ENCODE measurements around the gene PIP5K1B. TPM values are rescaled to one million over a fixed set of nuclear protein-coding genes. Genes with fewer than 3 reads are reported as not detected.

PIP5K1B gene
- total and polyA plus RNA-seq, 4 experiments from 2014 or later, result 0.12 to 0.25 TPM; not detected in 2

- ChIA-PET POLR2A (ENCODE audit: partially characterized antibody) (no interaction called here), CTCF (ENCODE audit: partially characterized antibody) (no interaction called here)
- no peaks in the 10 kb centered on the region for H3K36me3 ChIP-seq (ENCODE audit: insufficient read depth, low read length)
- H3K27me3 ChIP-seq (ENCODE audit: insufficient read depth, low read length), result no peaks in the 10 kb centered on the region
- Mint-ChIP-seq H3K36me3 (no peaks in the 10 kb centered on the region), H3K4me3 (no peak overlapping the region), H3K9me3 (no peaks in the 10 kb centered on the region), H3K4me1 (no peaks in the 10 kb centered on the region), H3K27me3 (peaks cover 2 to 3% of the 10 kb centered on the region in 2 donors), H3K27ac (no peak overlapping the region)
- no peak for DNase-seq
- H3K4me1 ChIP-seq (ENCODE audit: insufficient read depth, low read length), result no peaks in the 10 kb centered on the region
- no peak overlapping the region for H3K27ac ChIP-seq (ENCODE audit: low read depth, low read length)
- intact Hi-C loops (cut with micrococcal nuclease), result no loop called here
- H3K4me3 ChIP-seq (ENCODE audit: low read length in 2 of 2), result no peak overlapping the region
- H3K9me3 ChIP-seq (ENCODE audit: control insufficient read depth in 1 of 2, low read length in 2 of 2), result no peaks in the 10 kb centered on the region
Measured at GRCh38 chr9:68747043-68747533, 42.0 kb downstream of the PIP5K1B start.

GRCh38 chr9:68749135-68749534 is 44.1 kb downstream of the PIP5K1B start:
- H3K4me1 ChIP-seq (ENCODE audit: insufficient read depth, low read length), result no peaks in the 10 kb centered on the region
- intact Hi-C loops (cut with micrococcal nuclease), result no loop called here
- no peaks in the 10 kb centered on the region for H3K27me3 ChIP-seq (ENCODE audit: insufficient read depth, low read length)
- H3K4me3 ChIP-seq (ENCODE audit: low read length in 2 of 2), result no peak overlapping the region
- no peak for DNase-seq
- H3K36me3 Mint-ChIP-seq, result no peaks in the 10 kb centered on the region
- H3K9me3 Mint-ChIP-seq, result no peaks in the 10 kb centered on the region
- H3K27ac ChIP-seq (ENCODE audit: low read depth, low read length), result no peak overlapping the region
- POLR2A ChIA-PET (ENCODE audit: partially characterized antibody), result no interaction called here
- H3K4me3 Mint-ChIP-seq, result no peak overlapping the region
- H3K36me3 ChIP-seq (ENCODE audit: insufficient read depth, low read length), result no peaks in the 10 kb centered on the region
- H3K27ac Mint-ChIP-seq, result no peak overlapping the region
- no peaks in the 10 kb centered on the region for H3K4me1 Mint-ChIP-seq
- CTCF ChIA-PET (ENCODE audit: partially characterized antibody), result no interaction called here
- peaks cover 2 to 5% of the 10 kb centered on the region in 2 donors for H3K27me3 Mint-ChIP-seq
- no peaks in the 10 kb centered on the region for H3K9me3 ChIP-seq (ENCODE audit: control insufficient read depth in 1 of 2, low read length in 2 of 2)

GRCh38 chr9:68749579-68750159 is 44.6 kb downstream of the PIP5K1B start:
- peaks cover 2 to 5% of the 10 kb centered on the region in 2 donors for H3K27me3 Mint-ChIP-seq
- DNase-seq, result no peak
- POLR2A ChIA-PET (ENCODE audit: partially characterized antibody), result no interaction called here
- no peak overlapping the region for H3K27ac Mint-ChIP-seq
- H3K4me3 Mint-ChIP-seq, result no peak overlapping the region
- no peaks in the 10 kb centered on the region for H3K9me3 Mint-ChIP-seq
- Histone ChIP-seq H3K4me3 (ENCODE audit: low read length in 2 of 2) (no peak overlapping the region), H3K27me3 (ENCODE audit: insufficient read depth, low read length) (no peaks in the 10 kb centered on the region), H3K9me3 (ENCODE audit: control insufficient read depth in 1 of 2, low read length in 2 of 2) (no peaks in the 10 kb centered on the region), H3K36me3 (ENCODE audit: insufficient read depth, low read length) (no peaks in the 10 kb centered on the region), H3K4me1 (ENCODE audit: insufficient read depth, low read length) (no peaks in the 10 kb centered on the region), H3K27ac (ENCODE audit: low read depth, low read length) (no peak overlapping the region)
- CTCF ChIA-PET (ENCODE audit: partially characterized antibody), result no interaction called here
- H3K36me3 Mint-ChIP-seq, result no peaks in the 10 kb centered on the region
- intact Hi-C loops (cut with micrococcal nuclease), result no loop called here
- no peaks in the 10 kb centered on the region for H3K4me1 Mint-ChIP-seq

GRCh38 chr9:68750255-68750654 is 45.2 kb downstream of the PIP5K1B start:
- H3K4me3 ChIP-seq (ENCODE audit: low read length in 2 of 2), result no peak overlapping the region
- intact Hi-C loops (cut with micrococcal nuclease), result no loop called here
- H3K27me3 ChIP-seq (ENCODE audit: insufficient read depth, low read length), result no peaks in the 10 kb centered on the region
- H3K4me3 Mint-ChIP-seq, result no peak overlapping the region
- CTCF ChIA-PET (ENCODE audit: partially characterized antibody), result no interaction called here
- peaks cover 2 to 5% of the 10 kb centered on the region in 2 donors for H3K27me3 Mint-ChIP-seq
- no peaks in the 10 kb centered on the region for H3K4me1 ChIP-seq (ENCODE audit: insufficient read depth, low read length)
- H3K9me3 Mint-ChIP-seq, result no peaks in the 10 kb centered on the region
- DNase-seq, result no peak
- H3K4me1 Mint-ChIP-seq, result no peaks in the 10 kb centered on the region
- no peaks in the 10 kb centered on the region for H3K9me3 ChIP-seq (ENCODE audit: control insufficient read depth in 1 of 2, low read length in 2 of 2)
- H3K36me3 Mint-ChIP-seq, result no peaks in the 10 kb centered on the region
- no peak overlapping the region for H3K27ac Mint-ChIP-seq
- no peak overlapping the region for H3K27ac ChIP-seq (ENCODE audit: low read depth, low read length)
- POLR2A ChIA-PET (ENCODE audit: partially characterized antibody), result no interaction called here
- H3K36me3 ChIP-seq (ENCODE audit: insufficient read depth, low read length), result no peaks in the 10 kb centered on the region

GRCh38 chr9:68750786-68751185 is 45.7 kb downstream of the PIP5K1B start:
- Histone ChIP-seq H3K36me3 (ENCODE audit: insufficient read depth, low read length) (no peaks in the 10 kb centered on the region), H3K27me3 (ENCODE audit: insufficient read depth, low read length) (no peaks in the 10 kb centered on the region), H3K4me3 (ENCODE audit: low read length in 2 of 2) (no peak overlapping the region), H3K4me1 (ENCODE audit: insufficient read depth, low read length) (no peaks in the 10 kb centered on the region), H3K27ac (ENCODE audit: low read depth, low read length) (no peak overlapping the region), H3K9me3 (ENCODE audit: control insufficient read depth in 1 of 2, low read length in 2 of 2) (no peaks in the 10 kb centered on the region)
- ChIA-PET CTCF (ENCODE audit: partially characterized antibody) (no interaction called here), POLR2A (ENCODE audit: partially characterized antibody) (no interaction called here)
- H3K4me1 Mint-ChIP-seq, result no peaks in the 10 kb centered on the region
- H3K27ac Mint-ChIP-seq, result no peak overlapping the region
- H3K4me3 Mint-ChIP-seq, result no peak overlapping the region
- intact Hi-C loops (cut with micrococcal nuclease), result no loop called here
- H3K9me3 Mint-ChIP-seq, result no peaks in the 10 kb centered on the region
- no peaks in the 10 kb centered on the region for H3K36me3 Mint-ChIP-seq
- peaks cover 2 to 8% of the 10 kb centered on the region in 2 donors for H3K27me3 Mint-ChIP-seq
- no peak for DNase-seq

GRCh38 chr9:68751556-68751955 is 46.5 kb downstream of the PIP5K1B start:
- DNase-seq, result no peak
- no peaks in the 10 kb centered on the region for H3K9me3 Mint-ChIP-seq
- CTCF ChIA-PET (ENCODE audit: partially characterized antibody), result no interaction called here

GRCh38 chr9:68755051-68755450 is 50.0 kb downstream of the PIP5K1B start:
- Histone ChIP-seq H3K4me3 (ENCODE audit: low read length in 2 of 2) (no peak overlapping the region), H3K27me3 (ENCODE audit: insufficient read depth, low read length) (no peaks in the 10 kb centered on the region), H3K4me1 (ENCODE audit: insufficient read depth, low read length) (no peaks in the 10 kb centered on the region), H3K9me3 (ENCODE audit: control insufficient read depth in 1 of 2, low read length in 2 of 2) (no peaks in the 10 kb centered on the region), H3K36me3 (ENCODE audit: insufficient read depth, low read length) (no peaks in the 10 kb centered on the region), H3K27ac (ENCODE audit: low read depth, low read length) (no peak overlapping the region)
- DNase-seq, result no peak
- Mint-ChIP-seq H3K4me3 (no peak overlapping the region), H3K9me3 (peaks cover 3 to 18% (median 14%) of the 10 kb centered on the region in 8 donors), H3K27me3 (peaks cover 15 to 22% of the 10 kb centered on the region in 2 donors), H3K27ac (no peak overlapping the region), H3K36me3 (peaks cover 0 to 5% of the 10 kb centered on the region in 2 donors), H3K4me1 (no peaks in the 10 kb centered on the region)
- ChIA-PET POLR2A (ENCODE audit: partially characterized antibody) (no interaction called here), CTCF (ENCODE audit: partially characterized antibody) (no interaction called here)
- intact Hi-C loops (cut with micrococcal nuclease), result no loop called here

More at GRCh38 chr9:68751556-68751955, 46.5 kb downstream of the PIP5K1B start:
- peaks cover 2 to 8% of the 10 kb centered on the region in 2 donors for H3K27me3 Mint-ChIP-seq
- no peak overlapping the region for H3K4me3 ChIP-seq (ENCODE audit: low read length in 2 of 2)
- no peaks in the 10 kb centered on the region for H3K9me3 ChIP-seq (ENCODE audit: control insufficient read depth in 1 of 2, low read length in 2 of 2)
- H3K27ac Mint-ChIP-seq, result no peak overlapping the region
- no peaks in the 10 kb centered on the region for H3K27me3 ChIP-seq (ENCODE audit: insufficient read depth, low read length)
- intact Hi-C loops (cut with micrococcal nuclease), result no loop called here
- POLR2A ChIA-PET (ENCODE audit: partially characterized antibody), result no interaction called here
- no peaks in the 10 kb centered on the region for H3K36me3 ChIP-seq (ENCODE audit: insufficient read depth, low read length)
- H3K4me3 Mint-ChIP-seq, result no peak overlapping the region
- H3K27ac ChIP-seq (ENCODE audit: low read depth, low read length), result no peak overlapping the region
- H3K4me1 ChIP-seq (ENCODE audit: insufficient read depth, low read length), result no peaks in the 10 kb centered on the region
- no peaks in the 10 kb centered on the region for H3K36me3 Mint-ChIP-seq
- no peaks in the 10 kb centered on the region for H3K4me1 Mint-ChIP-seq

- Mint-ChIP-seq H3K27me3 (peaks cover 15 to 22% of the 10 kb centered on the region in 2 donors), H3K27ac (no peak overlapping the region), H3K4me1 (no peaks in the 10 kb centered on the region), H3K4me3 (no peak overlapping the region), H3K36me3 (peaks cover 0 to 5% of the 10 kb centered on the region in 2 donors), H3K9me3 (peaks cover 3 to 18% (median 14%) of the 10 kb centered on the region in 8 donors)
- Histone ChIP-seq H3K9me3 (ENCODE audit: control insufficient read depth in 1 of 2, low read length in 2 of 2) (no peaks in the 10 kb centered on the region), H3K4me1 (ENCODE audit: insufficient read depth, low read length) (no peaks in the 10 kb centered on the region), H3K27me3 (ENCODE audit: insufficient read depth, low read length) (no peaks in the 10 kb centered on the region), H3K4me3 (ENCODE audit: low read length in 2 of 2) (no peak overlapping the region), H3K27ac (ENCODE audit: low read depth, low read length) (no peak overlapping the region), H3K36me3 (ENCODE audit: insufficient read depth, low read length) (no peaks in the 10 kb centered on the region)
- intact Hi-C loops (cut with micrococcal nuclease), result no loop called here
- CTCF ChIA-PET (ENCODE audit: partially characterized antibody), result no interaction called here
- no peak for DNase-seq
- POLR2A ChIA-PET (ENCODE audit: partially characterized antibody), result no interaction called here
Measured at GRCh38 chr9:68755752-68756151, 50.7 kb downstream of the PIP5K1B start.

All from CD4-positive, alpha-beta memory T cell (primary cell).